Activated naive CD4-positive, alpha-beta T cell treated with anti-CD3 and anti-CD28 coated beads for 36 hours (primary cell): Measurements from ENCODE around the gene NOD1. TPM values are rescaled to one million over a fixed set of nuclear protein-coding genes. Genes with fewer than 3 reads are reported as not detected.

Experiments
- CTCF ChIA-PET: fragments of 350-600 bp; sonication (Branson Sonifier 250); formaldehyde crosslinking; loops from one replicate; lab custom pipeline; 2021; ENCODE audit warnings: antibody characterized with exemption; lab: Charles Lee
- DNase-seq: peaks from one replicate; pipeline ENCODE4 v3.0.0-alpha.2; 2020
- H3K27ac Mint-ChIP-seq: one replicate; pipeline ENCODE4 v1.8.0; 2021; ENCODE audit warnings: mild to moderate bottlenecking, mixed read lengths
- H3K27me3 Mint-ChIP-seq: one replicate; pipeline ENCODE4 v1.8.0; 2021; ENCODE audit warnings: low read depth, mixed read lengths
- H3K36me3 Mint-ChIP-seq: one replicate; pipeline ENCODE4 v1.8.0; 2021; ENCODE audit warnings: low read depth, mixed read lengths
- H3K4me1 Mint-ChIP-seq: one replicate; pipeline ENCODE4 v1.8.0; 2021; ENCODE audit warnings: low read depth, mixed read lengths
- H3K4me3 Mint-ChIP-seq: one replicate; pipeline ENCODE4 v1.8.0; 2021; ENCODE audit warnings: mild to moderate bottlenecking, moderate library complexity, mixed read lengths
- H3K9me3 Mint-ChIP-seq: one replicate; pipeline ENCODE4 v1.8.0; 2021; ENCODE audit warnings: mixed read lengths
- intact Hi-C: fragments of 100-400 bp; cut with micrococcal nuclease; formaldehyde crosslinking; loops from one replicate; pipeline ENCODE4 v1.15.1; 2023
- total RNA-seq, 2 experiments: library from RNA; stranded (reverse); gene quantifications; one replicate each; pipeline ENCODE4 v1.2.3, GENCODE V29; 2021

Gene NOD1
- total RNA-seq, 2 experiments from 2014 or later: 9.2 to 9.8 TPM

DNA sequence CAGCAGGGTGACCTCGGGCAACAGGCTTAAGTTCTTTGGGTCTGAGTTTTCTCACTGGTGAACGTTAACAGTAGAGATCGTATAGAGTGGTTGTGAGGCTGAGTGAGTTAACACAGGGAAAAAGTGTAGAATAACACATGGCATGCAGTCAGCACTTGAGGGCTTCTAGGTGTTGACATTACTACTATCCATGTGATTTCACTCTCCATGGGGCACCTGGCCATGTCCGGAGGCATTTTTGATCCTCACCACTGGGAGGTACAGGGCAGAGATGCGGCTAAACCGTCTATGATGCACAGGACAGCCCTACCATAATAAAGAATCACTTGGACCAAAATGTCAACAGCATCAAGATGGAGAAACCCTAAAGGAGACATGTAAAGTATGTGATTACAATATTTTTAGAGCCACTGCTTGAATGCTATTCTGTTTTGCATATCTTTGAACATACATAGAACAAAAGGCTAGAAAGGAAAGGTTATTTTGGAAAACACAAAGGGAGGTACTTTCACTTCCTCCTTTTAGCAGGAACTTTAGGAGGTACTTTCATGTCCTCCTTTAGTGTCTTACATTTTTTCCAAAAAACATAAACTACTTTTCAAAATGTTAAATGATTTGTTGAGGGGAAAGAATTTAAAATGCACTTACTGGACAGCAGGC is 44.3 kb downstream of the NOD1 start:
- no peak for DNase-seq
- Mint-ChIP-seq H3K27me3 (no peaks in the 10 kb centered on the region), H3K4me1 (no peaks in the 10 kb centered on the region), H3K27ac (no peak overlapping the region), H3K4me3 (no peak overlapping the region), H3K9me3 (no peaks in the 10 kb centered on the region), H3K36me3 (peaks cover 22% of the 10 kb centered on the region)
- CTCF ChIA-PET: no interaction called here
- intact Hi-C loops: no loop called here

DNA sequence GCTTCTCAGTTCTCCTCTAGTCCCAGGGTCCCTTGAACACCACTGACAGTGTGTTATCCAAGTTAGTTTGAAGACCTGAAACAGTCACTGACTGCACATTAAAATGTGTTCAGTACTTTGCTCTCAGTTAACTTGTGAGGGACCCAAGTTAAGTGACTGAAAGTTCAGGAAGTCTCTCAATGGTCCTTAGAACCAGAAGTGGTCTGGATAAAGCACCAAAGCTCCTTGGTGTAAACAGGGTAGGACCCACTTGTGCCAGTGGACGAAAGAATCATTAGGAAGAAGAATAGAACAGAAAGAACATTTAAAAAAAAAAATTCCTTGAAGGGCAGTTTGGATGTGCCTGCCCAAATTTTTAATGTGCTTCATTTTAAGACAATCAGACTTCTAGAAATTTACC is 45.1 kb downstream of the NOD1 start:
- Mint-ChIP-seq H3K4me1 (no peaks in the 10 kb centered on the region), H3K9me3 (no peaks in the 10 kb centered on the region), H3K36me3 (peaks cover 19% of the 10 kb centered on the region), H3K27me3 (no peaks in the 10 kb centered on the region), H3K4me3 (no peak overlapping the region), H3K27ac (no peak overlapping the region)
- intact Hi-C loops: no loop called here
- CTCF ChIA-PET: no interaction called here
- no peak for DNase-seq

DNA sequence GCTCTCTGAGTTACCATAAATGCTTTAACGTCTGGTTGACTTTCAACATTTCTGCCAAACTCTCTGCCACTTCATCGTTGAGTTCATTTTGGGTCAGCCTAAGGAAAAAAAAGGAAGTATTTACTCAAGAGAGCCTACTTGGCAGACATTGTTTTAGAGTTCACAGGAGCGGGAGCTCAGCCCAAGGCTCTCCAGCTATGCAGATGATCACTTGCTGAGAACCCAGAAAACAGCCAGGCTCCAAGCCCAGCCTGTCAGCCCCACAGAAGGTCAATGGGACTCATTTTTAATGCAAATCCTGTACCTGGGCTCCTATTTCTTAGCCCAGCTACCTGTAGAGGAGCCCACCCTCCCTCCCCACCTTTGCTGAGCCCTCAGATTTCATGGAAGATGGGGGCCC is 45.5 kb downstream of the NOD1 start:
- intact Hi-C loops: no loop called here
- no peaks in the 10 kb centered on the region for H3K9me3 Mint-ChIP-seq
- H3K4me1 Mint-ChIP-seq: no peaks in the 10 kb centered on the region
- no peak for DNase-seq
- H3K27me3 Mint-ChIP-seq: no peaks in the 10 kb centered on the region
- peaks cover 19% of the 10 kb centered on the region for H3K36me3 Mint-ChIP-seq
- no peak overlapping the region for H3K27ac Mint-ChIP-seq
- CTCF ChIA-PET: no interaction called here
- no peak overlapping the region for H3K4me3 Mint-ChIP-seq

DNA sequence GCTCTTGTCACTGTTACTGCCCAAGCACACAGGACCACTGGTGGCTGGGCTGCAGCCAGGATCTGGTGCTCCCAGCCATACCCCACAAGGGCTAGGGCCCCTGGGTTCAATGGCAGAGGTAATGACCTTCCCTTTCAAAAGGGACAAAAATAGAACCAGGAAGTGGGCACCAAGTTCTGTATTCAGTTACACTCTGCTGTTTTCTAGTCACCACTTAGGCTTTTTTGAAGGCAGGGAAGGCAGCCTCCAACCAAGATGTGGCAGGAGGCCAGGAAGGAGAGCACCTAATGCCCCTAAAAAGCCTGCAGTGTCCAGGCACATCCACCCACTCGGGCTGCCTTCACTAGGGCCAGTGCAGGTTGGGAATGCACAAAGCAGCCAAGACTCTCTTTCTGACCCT is 47.8 kb downstream of the NOD1 start:
- H3K27me3 Mint-ChIP-seq: no peaks in the 10 kb centered on the region
- intact Hi-C loops: no loop called here
- CTCF ChIA-PET: interaction anchor here (0.8 kb wide), 1 partner anchor 155 kb away, joined by 4 read pairs; no protein-coding TSS in a partner anchor
- peaks cover 20% of the 10 kb centered on the region for H3K36me3 Mint-ChIP-seq
- no peak overlapping the region for H3K27ac Mint-ChIP-seq
- no peak overlapping the region for H3K4me3 Mint-ChIP-seq
- H3K4me1 Mint-ChIP-seq: no peaks in the 10 kb centered on the region
- no peak for DNase-seq
- no peaks in the 10 kb centered on the region for H3K9me3 Mint-ChIP-seq

DNA sequence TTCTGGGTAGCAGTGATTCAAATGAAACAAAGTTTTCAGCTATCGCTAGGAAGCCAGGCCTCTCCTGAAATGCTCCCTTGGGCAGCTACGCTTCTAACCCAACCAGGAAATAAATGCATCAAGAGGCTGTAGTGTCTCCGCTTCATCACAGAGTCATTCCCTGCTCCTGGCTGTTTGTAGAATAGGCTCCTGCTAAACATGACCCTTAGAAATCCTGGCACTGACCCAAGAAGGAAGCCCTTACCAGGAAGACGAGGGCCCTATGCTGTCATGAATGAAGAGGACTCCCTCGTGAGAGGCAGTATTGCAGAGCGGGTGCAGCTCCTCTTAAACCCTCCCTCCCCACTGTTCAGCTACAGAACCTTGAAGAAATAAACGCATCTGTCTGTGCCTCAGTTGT is 48.3 kb downstream of the NOD1 start:
- CTCF ChIA-PET: interaction anchor here (0.6 to 0.9 kb wide), 3 partner anchors 39 to 154 kb away, joined by 3 to 4 read pairs (median 3); no protein-coding TSS in a partner anchor
- H3K27me3 Mint-ChIP-seq: no peaks in the 10 kb centered on the region
- intact Hi-C loops: no loop called here
- DNase-seq: no peak
- H3K4me1 Mint-ChIP-seq: no peaks in the 10 kb centered on the region
- H3K4me3 Mint-ChIP-seq: no peak overlapping the region
- peaks cover 20% of the 10 kb centered on the region for H3K36me3 Mint-ChIP-seq
- H3K9me3 Mint-ChIP-seq: no peaks in the 10 kb centered on the region
- H3K27ac Mint-ChIP-seq: no peak overlapping the region

DNA sequence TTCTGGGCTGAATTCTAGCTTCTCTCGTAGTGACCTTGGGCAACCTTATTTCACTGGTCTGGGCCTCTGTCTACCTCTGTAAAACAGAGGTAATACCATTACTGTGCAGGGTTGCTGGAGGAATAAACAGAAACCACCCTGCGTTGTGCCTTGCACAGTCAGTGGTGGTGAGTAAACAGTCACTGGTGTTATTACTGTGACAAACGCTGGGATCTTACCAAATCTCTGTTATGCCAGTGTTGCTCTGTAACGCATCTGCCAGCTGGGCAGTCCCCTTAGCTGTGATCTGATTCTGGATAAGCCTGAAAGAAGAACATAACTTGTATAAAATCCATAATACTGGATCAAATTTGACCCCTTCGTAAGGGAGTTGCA is 49.4 kb downstream of the NOD1 start:
- no peak for DNase-seq
- H3K4me1 Mint-ChIP-seq: no peaks in the 10 kb centered on the region
- peaks cover 24% of the 10 kb centered on the region for H3K36me3 Mint-ChIP-seq
- intact Hi-C loops: no loop called here
- H3K9me3 Mint-ChIP-seq: no peaks in the 10 kb centered on the region
- H3K27me3 Mint-ChIP-seq: no peaks in the 10 kb centered on the region
- H3K27ac Mint-ChIP-seq: no peak overlapping the region
- CTCF ChIA-PET: no interaction called here
- no peak overlapping the region for H3K4me3 Mint-ChIP-seq

DNA sequence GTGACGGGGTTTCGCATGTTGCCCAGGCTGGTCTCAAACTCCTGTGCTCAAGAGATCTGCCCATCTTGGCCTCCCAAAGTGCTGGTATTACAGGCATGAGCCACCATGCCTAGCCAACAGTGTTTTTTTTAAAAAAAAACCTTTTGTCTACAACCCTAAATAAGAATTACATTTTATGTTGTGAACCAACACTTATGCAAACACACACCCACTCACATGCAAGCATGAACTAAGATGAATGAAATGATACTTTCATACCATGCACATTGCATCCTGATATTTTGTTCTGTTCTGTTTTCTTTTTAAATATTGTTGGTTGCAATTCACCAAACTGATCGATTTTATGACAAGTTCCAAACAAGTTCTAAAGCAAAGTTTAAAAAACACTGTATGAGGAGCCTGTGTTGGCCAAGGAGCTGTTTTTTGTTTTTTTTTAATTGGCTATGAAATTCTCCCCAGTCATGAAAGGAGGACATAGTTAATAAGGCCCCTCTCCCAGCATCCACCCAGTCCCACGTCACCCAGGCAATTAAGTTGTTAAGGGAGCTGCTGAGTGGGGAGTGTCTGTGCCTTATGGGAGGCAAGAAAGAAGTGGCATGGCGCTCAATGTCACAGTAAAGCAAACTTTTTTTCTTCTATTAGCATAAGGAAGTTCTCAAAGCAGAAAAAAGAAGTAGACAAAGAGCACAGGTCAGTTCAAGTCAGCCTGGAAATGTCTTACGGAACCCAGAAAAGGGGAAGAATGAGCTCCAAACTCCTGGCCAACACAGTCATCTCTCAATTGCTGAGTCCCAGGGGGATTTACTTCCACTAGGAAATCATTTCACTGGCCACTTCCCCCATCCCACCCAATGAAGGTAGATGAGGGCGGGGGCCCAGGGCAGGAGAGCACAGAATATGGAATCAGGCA is 50.1 kb downstream of the NOD1 start:
- Mint-ChIP-seq H3K36me3 (peaks cover 25% of the 10 kb centered on the region), H3K9me3 (no peaks in the 10 kb centered on the region), H3K4me1 (no peaks in the 10 kb centered on the region), H3K27ac (no peak overlapping the region), H3K4me3 (no peak overlapping the region), H3K27me3 (no peaks in the 10 kb centered on the region)
- CTCF ChIA-PET: no interaction called here
- intact Hi-C loops: no loop called here
- no peak for DNase-seq

DNA sequence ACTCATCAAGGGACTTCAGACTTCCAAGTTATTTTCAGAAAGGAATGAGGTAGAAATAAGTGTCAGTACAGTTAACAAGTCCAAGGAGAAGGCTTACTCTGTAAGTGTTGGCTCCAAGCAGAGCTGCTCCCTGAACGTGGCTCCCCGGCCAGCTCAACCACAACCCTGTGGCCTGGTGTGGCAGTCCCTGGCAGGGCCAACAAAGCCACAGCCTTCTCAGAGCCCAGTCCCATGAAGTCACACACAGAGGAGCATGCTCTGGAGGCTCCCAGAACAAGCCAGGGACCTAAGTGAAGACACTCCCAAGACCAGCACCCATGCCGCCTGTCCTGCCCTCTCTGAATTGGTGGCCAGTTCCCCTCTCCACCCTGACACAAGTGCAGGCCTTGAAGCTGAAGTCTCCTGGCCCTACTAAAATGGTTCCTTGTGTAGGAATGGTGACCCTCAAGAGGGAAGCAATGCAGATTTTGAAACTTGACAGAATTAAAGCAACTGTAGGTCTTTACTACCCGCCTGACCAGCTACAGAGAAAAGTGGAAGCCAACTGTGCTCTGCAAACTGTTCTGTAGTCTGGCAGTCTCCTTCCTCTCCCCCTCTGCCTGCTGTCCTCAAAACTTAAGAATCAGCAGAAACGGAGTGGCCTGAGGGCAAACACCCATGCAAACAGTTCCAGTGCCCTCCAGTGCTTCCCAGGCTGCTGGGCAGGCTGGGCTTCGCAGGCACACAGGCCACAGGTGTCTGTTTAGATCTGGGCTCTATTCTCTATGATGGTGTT is 51.1 kb downstream of the NOD1 start:
- peaks cover 27% of the 10 kb centered on the region for H3K36me3 Mint-ChIP-seq
- CTCF ChIA-PET: no interaction called here
- no peak for DNase-seq

DNA sequence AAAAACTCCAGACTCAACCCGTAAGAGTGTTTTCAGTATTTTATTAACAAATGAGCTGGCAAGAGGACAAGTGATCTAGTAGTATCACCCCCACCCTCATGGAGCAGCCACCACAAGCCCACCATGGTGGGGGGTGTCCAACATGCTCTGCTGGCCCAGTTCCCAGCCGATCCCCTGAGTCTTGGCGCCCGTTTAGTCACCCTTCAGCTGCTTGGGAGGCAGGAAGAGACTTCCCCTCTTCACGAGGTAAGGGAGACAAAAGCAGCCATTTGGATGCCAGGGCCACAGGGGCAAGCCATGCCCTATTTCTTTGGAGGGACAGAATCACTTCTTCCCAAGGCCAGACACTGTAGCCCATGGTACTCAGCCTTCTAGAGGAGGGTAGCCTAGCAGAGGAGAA is 54.1 kb downstream of the NOD1 start:
- H3K27me3 Mint-ChIP-seq: no peaks in the 10 kb centered on the region
- H3K27ac Mint-ChIP-seq: no peak overlapping the region
- CTCF ChIA-PET: no interaction called here
- peaks cover 26% of the 10 kb centered on the region for H3K36me3 Mint-ChIP-seq
- no peak for DNase-seq
- H3K9me3 Mint-ChIP-seq: peaks cover 6% of the 10 kb centered on the region
- peaks cover 3% of the 10 kb centered on the region for H3K4me1 Mint-ChIP-seq
- intact Hi-C loops: no loop called here
- no peak overlapping the region for H3K4me3 Mint-ChIP-seq

More for the DNA sequence above, 51.1 kb downstream of the NOD1 start:
- peaks cover 2% of the 10 kb centered on the region for H3K9me3 Mint-ChIP-seq
- H3K27ac Mint-ChIP-seq: no peak overlapping the region
- H3K4me1 Mint-ChIP-seq: peaks cover 3% of the 10 kb centered on the region
- H3K27me3 Mint-ChIP-seq: no peaks in the 10 kb centered on the region
- intact Hi-C loops: no loop called here
- no peak overlapping the region for H3K4me3 Mint-ChIP-seq

DNA sequence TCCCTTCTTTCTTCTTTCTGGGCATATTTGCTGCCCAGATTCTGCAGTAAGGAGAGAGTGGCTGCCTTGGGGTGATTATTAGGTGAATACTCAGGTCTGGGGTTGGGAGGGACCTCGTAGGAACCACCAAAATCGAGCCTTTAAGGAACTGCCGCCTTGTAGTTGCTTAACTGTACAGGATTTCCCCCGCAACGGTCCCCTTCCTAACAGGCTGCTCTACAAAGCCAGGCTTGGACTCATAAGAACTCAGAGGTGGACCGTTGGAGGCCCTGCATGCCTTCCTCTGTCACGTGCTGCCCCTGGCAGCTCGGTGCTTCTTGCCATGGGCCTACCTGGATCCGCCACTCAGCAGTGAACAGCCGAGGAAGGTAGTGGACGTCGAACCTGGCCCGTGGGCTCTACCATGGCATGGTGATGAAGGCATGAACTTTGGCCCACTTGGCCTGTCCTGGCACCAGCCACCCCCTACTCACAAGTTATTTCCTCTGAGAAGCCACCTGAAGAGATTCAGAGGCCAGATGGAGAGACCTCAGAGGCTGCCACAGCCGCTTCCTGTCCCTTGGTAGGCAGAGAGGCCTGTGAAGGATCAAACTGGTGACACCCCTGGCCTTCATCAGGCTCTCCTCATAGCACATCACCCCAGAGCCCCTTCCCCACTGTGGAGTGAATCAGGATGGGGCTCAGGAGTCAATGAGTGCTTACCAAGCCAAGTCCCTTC is 54.6 kb downstream of the NOD1 start:
- H3K4me1 Mint-ChIP-seq: peaks cover 3% of the 10 kb centered on the region
- H3K27ac Mint-ChIP-seq: no peak overlapping the region
- peaks cover 26% of the 10 kb centered on the region for H3K36me3 Mint-ChIP-seq
- H3K9me3 Mint-ChIP-seq: peaks cover 6% of the 10 kb centered on the region
- H3K4me3 Mint-ChIP-seq: no peak overlapping the region
- no peak for DNase-seq
- intact Hi-C loops: no loop called here
- no peaks in the 10 kb centered on the region for H3K27me3 Mint-ChIP-seq
- CTCF ChIA-PET: no interaction called here

DNA sequence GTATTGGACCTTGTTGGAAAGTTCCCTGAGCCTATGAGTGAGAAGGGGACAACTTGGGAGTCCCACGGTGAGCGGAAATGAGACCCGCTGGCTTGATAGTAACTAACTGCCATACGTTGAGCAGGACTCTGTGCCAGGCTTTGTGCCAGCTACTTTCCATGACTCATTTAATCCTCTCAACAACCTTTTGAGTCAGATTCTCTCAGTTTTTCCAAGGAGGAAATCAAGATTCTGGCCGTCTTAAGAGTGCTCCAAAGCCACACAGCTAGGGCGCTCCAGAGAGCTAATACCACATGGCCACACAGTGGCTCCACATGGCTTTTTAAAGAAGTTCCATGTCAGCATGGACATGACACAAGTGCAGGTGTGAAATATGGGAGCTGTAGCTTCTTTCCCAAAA is 55.7 kb downstream of the NOD1 start:
- peaks cover 22% of the 10 kb centered on the region for H3K36me3 Mint-ChIP-seq
- H3K9me3 Mint-ChIP-seq: peaks cover 6% of the 10 kb centered on the region
- H3K4me3 Mint-ChIP-seq: no peak overlapping the region
- CTCF ChIA-PET: no interaction called here
- peak; percentile 8 for DNase-seq
- no peaks in the 10 kb centered on the region for H3K27me3 Mint-ChIP-seq
- no peak overlapping the region for H3K27ac Mint-ChIP-seq
- peaks cover 3% of the 10 kb centered on the region for H3K4me1 Mint-ChIP-seq
- intact Hi-C loops: no loop called here

DNA sequence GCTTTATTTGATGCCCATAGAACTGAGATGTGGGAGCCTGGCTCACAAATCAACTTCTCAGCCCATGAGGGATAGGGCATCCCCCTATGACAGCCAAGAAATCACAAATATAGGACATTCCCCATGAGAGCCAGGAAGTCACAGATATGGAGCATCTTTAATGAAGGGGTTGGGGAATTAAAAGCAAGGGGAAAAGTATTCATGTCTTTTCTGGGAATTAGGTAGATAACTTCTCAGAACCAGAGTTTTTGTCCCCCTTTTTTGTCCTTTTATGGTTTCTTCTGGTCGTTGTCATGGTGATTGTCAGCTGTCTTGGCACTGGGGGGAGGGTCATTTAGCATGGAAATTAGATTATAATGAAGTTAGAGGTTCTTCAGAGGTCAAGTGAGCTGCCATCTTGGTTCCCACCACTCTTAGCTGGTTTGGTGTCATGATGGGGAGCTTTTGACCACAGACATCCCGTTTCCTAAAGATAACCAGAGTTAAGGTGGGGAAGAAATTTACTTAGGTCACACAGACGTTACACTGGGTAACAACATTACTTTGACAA is 56.9 kb downstream of the NOD1 start:
- Mint-ChIP-seq H3K9me3 (peaks cover 6% of the 10 kb centered on the region), H3K36me3 (peaks cover 20% of the 10 kb centered on the region), H3K27ac (no peak overlapping the region), H3K4me1 (peaks cover 3% of the 10 kb centered on the region), H3K4me3 (no peak overlapping the region), H3K27me3 (no peaks in the 10 kb centered on the region)
- intact Hi-C loops: no loop called here
- CTCF ChIA-PET: no interaction called here
- no peak for DNase-seq
